GM19468 (cell line): Measurements from ENCODE around the gene SERPINE1.
"Not testable (repeated sequence)": the region's sequence is repeated elsewhere in the genome, so short reads cannot be mapped to it uniquely, and the experiment has no call there.

Experiments used
- ATAC-seq: cut with Tn5 transposase; IDR thresholded peaks from one replicate; pipeline ENCODE4 v1.9.1; 2021; ENCODE audit warnings: mild to moderate bottlenecking, moderate library complexity, moderate number of reproducible peaks; ENCODE audit not compliant: unreplicated experiment; ENCODE audit errors: extremely low read depth

The SERPINE1 gene

DNA sequence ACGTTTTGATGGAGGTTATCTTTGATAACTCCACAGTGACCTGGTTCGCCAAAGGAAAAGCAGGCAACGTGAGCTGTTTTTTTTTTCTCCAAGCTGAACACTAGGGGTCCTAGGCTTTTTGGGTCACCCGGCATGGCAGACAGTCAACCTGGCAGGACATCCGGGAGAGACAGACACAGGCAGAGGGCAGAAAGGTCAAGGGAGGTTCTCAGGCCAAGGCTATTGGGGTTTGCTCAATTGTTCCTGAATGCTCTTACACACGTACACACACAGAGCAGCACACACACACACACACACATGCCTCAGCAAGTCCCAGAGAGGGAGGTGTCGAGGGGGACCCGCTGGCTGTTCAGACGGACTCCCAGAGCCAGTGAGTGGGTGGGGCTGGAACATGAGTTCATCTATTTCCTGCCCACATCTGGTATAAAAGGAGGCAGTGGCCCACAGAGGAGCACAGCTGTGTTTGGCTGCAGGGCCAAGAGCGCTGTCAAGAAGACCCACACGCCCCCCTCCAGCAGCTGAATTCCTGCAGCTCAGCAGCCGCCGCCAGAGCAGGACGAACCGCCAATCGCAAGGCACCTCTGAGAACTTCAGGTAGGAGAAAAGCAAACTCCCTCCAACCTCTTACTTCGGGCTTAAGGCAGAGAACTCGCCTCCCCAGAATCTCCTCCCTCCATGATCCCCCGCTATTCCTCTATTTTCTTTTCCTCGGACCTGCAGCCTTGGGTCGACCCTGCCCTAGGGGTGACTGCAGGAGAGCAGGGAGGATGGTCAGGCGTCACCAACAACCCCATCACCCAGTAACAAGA, at the start of gene SERPINE1:
TSS of gene SERPINE1 (plus strand) at position 454 of the 809 bp plus-strand sequence. CDS start 1,290 bp downstream, outside the sequence.
- ATAC-seq = no peak

DNA sequence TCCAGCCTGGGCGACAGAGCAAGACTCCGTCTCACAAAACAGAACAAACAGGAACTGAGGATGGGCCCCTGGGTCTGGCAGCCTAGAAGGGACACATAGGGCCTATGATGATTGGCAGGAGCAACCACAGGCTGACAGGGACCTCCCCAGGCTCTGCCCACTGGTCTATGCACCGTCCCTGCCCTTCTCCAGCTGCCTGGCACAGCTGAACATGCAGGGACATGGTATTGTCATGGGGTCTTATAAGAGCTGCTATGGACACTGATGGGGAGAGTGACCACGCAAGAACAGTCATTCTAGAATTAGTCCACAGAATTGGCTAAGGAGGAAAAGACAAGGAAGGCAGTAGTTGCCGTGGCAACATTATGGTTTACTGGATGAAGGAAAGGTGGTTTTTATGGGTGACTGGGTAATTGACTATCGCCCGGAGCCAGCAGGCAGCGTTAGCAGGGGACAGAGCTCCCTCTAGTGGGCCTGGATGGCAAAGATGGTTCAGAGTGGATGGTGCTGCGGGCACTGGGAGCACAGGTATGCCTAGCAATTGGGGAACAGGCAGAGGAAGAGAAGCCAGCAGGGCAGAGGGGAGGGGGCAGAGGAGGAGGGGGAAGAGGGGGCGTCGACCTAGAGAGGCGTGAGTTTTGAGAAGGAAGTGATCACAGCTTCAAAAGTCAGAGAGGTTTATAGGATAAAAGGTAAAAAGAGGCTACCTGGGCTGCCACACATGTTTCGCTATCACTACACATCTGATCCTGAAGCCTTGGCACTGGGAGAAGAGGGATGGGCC, 49.4 kb upstream of the SERPINE1 start:
- no peak for ATAC-seq

DNA sequence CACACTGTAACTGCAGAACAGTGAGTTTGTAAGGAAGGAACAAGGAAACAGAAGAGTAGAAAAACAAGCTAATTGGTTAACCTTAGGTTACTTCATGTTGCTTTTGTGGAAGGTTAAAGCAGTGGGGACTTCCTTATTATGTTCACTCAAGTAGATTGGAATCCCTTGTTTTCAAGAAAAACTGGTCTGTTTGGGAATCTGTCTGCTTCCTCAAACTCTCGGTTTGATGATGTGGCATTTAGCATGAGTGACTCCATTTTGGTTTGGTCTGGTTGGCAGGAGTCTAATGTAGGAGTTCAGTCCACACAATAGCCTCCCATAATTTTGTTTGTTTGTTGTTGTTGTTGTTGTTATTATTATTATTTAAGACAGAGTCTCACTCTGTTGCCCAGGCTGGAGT, 45.5 kb upstream of the SERPINE1 start:
- ATAC-seq = no peak

- ATAC-seq = no peak
Measured at GRCh38 chr7:101084865-101085161, 42.1 kb upstream of the SERPINE1 start.

DNA sequence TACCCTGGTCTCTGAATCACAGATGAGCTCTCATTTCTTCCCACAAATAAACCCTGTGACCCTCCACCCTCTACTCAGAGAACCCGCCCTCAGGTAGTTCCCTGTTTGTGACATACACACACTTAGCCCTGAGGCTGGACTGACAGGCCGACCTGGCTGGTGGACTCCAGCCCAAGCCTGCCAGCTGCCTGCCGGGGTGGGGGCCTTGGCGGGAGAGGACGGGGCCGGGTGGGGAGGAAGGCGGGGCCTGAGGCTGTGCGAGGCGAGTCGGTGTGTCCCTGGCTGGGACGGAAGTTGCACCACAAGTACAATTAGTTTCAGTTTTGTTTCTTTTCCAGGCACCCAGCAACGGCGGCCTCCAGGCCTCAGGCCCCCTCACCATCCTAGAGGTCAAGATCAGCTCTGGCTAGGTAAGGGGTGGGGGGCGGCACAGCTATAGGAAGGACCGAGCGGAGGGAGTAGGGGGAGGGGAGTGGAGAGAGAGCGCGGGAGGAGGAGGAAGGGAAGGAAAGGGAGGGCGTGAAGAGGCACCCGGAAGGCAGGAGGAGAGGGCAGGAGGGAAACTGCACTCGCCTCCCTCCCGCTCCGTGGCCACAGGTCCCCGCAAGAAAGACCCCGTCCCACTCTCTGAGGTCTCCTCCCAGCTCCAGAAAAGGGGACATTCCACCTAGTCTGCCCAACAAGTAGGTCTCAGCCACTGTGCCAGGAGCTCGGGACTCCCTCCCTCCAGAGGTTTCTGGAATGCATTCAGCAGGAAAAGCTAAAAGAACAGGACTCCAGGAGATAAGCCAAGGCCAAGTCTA, 41.5 kb upstream of the SERPINE1 start, which contains the start of gene TRIM56:
TSS of gene TRIM56 (plus strand) at position 320 of the 803 bp plus-strand sequence. CDS start 1,832 bp downstream, outside the sequence.
- ATAC-seq = peak; percentile 17

GRCh38 chr7:101087334-101088068, 39.4 kb upstream of the SERPINE1 start:
- ATAC-seq = no peak

DNA sequence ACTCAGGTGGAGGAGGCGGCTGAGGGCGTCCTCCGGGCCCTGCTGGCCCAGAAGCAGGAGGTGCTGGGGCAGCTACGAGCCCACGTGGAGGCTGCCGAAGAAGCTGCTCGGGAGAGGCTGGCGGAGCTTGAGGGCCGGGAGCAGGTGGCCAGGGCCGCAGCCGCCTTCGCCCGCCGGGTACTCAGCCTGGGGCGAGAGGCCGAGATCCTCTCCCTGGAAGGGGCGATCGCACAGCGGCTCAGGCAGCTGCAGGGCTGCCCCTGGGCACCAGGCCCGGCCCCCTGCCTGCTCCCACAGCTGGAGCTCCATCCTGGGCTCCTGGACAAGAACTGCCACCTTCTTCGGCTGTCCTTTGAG, 38.9 kb upstream of the SERPINE1 start:
- ATAC-seq = no peak

GRCh38 chr7:101088858-101089529, 37.9 kb upstream of the SERPINE1 start:
- no peak for ATAC-seq

DNA sequence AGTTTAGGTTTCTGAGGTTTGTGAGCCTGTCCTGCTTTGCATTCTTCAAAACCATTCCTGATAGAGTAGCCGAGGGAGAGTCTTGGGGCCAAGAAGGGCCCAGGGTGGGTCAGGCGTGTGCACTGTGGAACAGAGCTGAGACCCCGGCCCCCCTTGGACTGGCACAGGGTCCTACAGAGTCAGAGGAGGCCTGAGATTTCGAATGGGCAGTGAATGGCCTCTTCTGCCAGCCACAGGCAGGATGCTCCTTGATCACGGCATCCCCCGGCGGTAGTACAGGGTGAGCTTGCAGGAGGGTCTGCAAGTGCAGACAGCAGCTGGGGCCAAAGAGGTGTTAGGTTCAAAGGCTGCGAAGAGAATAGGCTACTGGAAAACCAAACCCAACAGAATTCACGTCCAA, 37.0 kb upstream of the SERPINE1 start:
- no peak for ATAC-seq

DNA sequence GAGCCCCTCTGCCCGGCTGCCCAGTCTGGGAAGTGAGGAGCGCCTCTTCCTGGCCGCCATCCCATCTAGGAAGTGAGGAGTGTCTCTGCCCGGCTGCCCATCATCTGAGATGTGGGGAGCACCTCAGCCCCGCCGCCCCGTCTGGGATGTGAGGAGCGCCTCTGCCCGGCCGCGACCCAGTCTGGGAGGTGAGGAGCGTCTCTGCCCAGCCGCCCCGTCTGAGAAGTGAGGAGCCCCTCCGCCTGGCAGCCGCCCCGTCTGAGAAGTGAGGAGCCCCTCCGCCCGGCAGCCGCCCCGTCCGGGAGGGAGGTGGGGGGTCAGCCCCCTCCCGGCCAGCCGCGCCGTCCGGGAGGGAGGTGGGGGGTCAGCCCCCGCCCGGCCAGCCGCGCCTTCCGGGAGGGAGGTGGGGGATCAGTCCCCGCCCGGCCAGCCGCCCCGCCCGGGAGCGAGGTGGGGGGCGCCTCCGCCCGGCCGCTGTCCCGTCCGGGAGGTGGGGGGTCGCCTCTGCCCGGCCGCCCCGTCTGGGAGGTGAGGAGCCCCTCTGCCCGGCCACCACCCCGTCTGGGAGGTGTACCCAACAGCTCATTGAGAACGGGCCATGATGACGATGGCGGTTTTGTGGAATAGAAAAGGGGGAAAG, 34.5 kb upstream of the SERPINE1 start:
- ATAC-seq = not testable (repeated sequence)

GRCh38 chr7:101093906-101094305, 33.0 kb upstream of the SERPINE1 start:
- ATAC-seq = no peak

- ATAC-seq = no peak
Measured at GRCh38 chr7:101094376-101094775, 32.5 kb upstream of the SERPINE1 start.

- ATAC-seq = no peak
Measured at GRCh38 chr7:101094791-101095375, 32.0 kb upstream of the SERPINE1 start.

GRCh38 chr7:101096331-101096956, 30.5 kb upstream of the SERPINE1 start:
- ATAC-seq = no peak

DNA sequence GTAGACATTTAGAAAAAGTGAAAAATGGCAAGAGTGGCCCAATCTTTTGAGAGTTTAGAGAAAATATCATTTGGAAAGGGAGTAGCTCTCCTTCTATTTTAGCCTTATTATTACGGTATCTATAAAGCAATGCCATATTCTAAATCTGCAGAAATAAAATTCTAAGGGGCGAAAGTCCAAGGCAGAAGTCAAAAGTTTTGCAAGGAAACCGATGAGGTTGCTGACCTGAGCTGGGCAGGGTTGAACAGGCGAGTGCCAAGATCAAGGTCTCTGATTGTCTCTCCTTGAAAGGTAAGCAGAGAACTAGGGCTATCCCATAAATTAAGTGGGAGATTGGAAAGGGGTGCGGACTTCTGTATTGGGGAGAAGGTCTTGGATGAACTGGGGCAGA, 30.0 kb upstream of the SERPINE1 start:
- no peak for ATAC-seq

DNA sequence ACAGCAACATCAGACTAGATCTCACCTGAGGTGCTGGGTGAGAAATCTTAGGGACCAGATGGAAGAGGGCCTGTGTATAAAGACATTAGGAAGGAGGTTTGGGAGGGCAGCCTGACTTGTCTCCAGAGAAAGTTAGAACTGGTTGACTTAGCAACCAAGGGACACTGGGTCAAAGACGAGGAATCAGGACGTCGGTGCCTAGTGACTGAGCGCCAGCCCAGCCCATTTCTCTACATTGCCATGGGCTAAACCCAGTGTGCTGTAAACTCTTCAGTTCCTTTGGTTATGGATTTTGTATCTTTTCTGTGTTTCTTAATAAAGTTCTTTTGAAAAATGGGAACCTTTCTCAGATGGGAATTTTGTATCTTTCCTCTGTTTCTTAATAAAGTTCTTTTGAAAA, 29.3 kb upstream of the SERPINE1 start:
- no peak for ATAC-seq

GRCh38 chr7:101099969-101100781, 26.7 kb upstream of the SERPINE1 start:
- ATAC-seq = no peak
